GM20431 (cell line): ENCODE results near the gene MRPL54.
"Not testable (repeated sequence)": the region's sequence is repeated elsewhere in the genome, so short reads cannot be mapped to it uniquely, and the experiment has no call there.

Experiments used
- in situ Hi-C: fragments of 300-500 bp; cut with MseI, MboI; formaldehyde crosslinking; loops from one replicate; pipeline ENCODE4 v1.15.0; 2020; ENCODE audit warnings: low sequenced_read_pairs; ENCODE audit not compliant: unreplicated experiment

Gene MRPL54

DNA sequence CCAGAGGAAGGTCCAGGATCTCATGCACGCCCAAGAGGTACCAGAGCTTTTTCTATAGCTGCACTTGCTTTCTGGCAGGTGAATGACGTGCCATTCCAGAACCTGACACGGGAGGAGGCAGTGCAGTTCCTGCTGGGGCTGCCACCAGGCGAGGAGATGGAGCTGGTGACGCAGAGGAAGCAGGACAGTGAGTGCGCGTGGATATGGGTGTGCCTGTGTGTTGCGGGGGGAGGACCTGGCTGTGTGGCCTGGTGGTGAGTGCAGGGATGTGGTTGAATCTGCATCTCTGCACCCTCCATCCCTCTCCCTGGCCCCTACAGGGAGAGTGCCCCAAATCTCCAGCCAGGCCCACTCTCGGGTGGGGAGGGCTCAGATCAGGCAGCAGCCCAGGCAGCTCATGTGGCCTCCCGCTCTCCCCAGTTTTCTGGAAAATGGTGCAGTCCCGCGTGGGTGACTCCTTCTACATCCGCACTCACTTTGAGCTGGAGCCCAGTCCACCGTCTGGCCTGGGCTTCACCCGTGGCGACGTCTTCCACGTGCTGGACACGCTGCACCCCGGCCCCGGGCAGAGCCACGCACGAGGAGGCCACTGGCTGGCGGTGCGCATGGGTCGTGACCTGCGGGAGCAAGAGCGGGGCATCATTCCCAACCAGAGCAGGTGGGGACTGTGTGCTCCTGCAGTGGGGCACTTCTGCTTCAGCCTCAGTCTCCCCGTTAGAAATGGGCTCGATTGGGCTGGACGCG is 23.8 kb upstream of the MRPL54 start:
- in situ Hi-C loops: no loop called here

DNA sequence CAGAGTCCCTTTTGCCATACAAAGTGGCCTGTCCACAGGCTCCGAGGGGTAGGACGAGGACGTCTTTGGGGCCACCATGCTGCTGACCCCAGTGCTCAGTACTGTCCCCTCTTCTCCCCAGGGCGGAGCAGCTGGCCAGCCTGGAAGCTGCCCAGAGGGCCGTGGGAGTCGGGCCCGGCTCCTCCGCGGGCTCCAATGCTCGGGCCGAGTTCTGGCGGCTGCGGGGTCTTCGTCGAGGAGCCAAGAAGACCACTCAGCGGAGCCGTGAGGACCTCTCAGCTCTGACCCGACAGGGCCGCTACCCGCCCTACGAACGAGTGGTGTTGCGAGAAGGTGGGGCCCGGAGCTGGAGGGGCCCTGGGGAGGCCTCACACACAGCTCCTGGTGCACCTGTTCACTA is 22.1 kb upstream of the MRPL54 start:
- in situ Hi-C loops: no loop called here

DNA sequence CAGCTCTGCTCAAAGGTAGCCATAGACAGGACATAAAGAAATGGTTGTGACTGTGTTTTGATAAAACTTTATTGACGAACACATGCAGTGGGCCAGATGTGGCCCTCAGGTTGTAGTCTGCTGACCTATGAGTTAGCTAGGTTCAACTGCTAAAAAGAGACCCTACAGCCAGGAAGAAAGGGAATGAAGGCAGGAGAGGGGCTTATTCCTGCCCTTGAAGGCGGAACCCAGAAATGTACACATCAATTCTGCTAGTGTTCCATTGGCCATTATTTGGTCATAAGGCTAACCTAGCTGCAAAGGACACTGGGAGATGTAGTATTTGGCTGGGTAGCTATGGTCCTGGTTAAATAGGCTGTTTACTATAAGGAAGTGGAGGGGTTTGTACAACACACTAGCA is 19.0 kb upstream of the MRPL54 start:
- in situ Hi-C loops: no loop called here

DNA sequence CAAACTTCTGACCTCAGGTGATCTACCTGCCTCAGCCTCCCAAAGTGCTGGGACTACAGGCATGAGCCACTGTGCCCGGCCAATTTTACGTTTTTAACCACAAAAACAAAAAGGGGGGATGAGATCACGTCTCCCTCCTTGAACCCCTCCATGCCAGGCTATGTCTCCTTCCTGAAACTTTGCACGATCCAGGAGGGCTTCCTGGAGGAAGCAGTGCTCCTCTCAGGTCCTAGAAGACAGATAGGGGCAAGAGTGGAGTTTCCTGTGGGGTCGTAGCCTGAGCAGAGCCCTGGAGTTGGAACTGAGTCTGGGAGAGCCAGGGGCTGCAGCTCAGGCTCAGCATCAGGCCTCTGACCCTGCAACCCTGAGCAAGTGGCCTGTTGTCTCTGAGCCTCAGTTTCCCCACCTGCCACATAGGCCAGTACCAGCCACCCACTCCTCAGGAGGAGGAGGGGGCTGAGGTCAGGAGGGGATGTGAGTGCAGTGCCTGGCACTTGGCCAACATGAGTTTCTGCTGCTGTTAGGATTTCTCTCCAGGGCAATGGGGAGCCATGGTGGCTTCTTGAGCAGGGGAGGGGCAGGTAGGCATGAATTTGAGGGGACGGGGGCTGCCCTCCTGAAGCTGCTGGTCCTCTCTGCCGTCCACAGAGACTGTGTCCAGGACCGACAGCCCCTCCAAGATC is 17.0 kb upstream of the MRPL54 start:
- in situ Hi-C loops: no loop called here

DNA sequence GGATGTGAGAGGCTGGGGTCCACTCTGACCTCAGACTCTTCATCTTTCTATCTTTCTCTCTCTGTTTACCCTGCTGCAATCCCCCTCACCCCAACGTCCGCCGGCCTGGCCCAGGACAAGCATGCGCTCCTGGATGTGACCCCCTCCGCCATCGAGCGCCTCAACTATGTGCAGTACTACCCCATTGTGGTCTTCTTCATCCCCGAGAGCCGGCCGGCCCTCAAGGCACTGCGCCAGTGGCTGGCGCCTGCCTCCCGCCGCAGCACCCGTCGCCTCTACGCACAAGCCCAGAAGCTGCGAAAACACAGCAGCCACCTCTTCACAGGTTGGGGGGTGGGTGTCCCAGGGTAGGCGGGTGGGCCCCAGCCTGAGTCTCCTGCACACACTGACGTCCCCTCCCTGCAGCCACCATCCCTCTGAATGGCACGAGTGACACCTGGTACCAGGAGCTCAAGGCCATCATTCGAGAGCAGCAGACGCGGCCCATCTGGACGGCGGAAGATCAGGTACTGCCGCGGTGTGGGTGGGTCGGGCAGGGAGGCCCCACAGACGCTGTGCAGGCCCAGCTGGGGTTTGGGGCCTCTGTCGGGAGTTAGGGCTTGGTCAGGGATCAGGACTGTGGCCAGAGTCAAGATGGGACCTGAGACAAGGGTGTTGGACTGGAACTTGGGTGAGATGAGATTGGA is 16.0 kb upstream of the MRPL54 start:
- in situ Hi-C loops: no loop called here

DNA sequence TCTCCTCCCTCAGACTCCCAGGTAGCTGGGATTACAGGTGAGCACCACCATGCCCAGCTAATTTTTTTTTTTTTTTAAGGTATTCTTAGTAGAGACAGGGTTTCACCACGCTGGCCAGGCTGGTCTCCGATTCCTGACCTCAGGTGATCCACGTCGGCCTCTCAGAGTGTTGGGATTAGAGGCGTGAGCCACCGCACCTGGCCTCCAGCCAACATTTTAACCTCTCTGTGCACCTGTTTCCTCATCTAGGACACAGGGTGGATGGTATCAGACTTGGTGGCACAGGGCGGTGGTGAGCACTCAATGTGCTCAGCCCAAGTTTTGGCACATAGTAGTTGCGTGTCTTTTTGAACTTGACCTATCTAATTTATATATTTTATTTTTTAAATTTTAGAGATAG is 13.5 kb upstream of the MRPL54 start:
- in situ Hi-C loops: no loop called here

DNA sequence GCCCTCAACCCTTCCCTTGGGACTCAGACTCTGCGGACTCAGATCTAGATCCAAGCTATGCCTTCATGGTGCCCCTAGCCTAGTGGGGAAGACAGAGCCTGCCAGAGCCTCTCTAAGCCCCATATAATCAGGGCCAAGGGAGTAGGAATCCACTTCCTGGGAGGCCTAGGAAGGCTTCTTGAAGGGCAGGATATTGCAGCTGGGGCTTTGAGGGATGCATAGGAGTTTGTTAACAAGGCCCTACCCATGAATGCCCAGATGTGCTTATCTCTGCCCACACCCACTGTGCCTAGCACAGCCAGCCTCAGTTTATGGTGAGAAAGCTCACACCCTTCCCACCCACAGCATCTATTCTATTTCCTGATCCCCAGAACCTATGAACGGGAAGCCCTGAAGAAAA is 12.3 kb upstream of the MRPL54 start:
- in situ Hi-C loops: no loop called here

DNA sequence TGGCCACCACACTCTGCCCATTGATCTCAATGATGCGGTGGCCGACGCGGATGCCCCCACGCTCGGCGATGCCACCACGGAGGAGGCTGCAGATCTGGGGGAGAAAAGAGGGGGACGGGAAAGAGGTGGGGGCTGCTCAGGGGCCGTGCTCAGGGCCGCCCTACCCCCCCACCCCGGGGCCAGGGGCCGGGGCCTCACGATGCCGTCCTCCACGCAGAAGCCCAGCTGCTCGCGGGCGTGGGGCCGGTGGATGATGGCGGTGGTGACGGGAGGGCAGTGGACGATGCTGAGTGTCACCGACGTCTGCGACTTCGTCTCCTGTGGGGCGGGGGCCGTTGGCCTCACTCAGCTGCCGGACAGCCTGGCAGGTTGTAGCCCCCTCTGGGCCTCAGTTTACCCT is 11.2 kb upstream of the MRPL54 start:
- in situ Hi-C loops: no loop called here

DNA sequence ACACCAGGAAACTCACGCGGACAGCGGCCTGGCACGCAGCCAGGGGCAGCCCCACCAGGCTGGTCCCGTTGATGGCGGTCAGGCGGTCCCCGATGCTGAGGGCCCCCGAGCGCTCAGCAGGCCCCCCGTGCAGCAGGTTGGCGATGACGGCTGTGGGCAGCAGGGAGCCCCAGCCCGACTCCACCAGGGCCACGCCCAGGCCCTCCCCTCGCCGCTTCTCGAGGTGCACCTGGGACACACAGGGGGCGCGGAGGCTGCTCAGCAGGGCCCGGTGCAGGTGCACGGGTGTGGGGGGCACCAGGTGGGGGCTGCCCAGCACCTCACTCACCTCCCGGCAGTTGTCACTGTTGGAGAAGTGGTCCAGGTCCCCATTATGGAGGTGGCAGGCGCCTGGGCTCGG is 10.0 kb upstream of the MRPL54 start:
- in situ Hi-C loops: no loop called here

DNA sequence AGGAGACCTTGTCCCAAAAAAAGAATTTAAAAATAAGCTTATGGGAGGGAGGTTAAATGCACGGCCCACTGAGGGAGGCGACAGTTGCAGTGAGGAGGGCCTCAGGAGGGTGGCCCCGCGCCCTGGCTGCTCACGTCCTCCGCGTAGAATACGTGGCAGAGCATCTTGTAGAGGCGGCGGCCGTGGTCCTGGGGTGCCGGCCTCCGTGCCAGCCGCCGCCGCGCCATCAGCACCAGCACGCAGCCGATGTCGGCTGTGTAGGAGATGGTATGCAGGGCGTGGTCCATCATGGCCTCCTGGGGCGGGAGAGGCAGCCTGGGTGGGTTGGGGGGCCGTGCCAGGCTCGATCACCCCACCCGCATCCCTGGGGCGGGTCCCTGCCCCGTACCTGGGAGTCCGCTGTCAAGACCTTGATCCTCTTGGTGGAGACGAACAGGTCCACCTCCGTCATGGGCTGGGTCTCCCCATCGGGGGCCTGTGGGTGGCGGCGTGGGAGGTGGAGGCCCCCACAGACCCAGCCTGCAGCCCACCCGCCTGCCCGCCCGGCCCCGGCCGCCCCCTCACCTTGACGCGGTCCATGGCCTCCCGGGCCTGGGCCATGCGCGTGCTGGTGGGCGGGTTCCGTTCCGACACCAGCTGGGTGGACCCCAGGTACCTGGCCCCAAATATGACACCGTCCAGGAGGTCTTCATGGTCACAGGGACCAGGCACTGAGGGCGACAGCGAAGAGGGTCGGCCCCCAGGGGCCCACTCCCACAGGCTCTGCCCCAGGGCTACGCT is 8.7 kb upstream of the MRPL54 start:
- in situ Hi-C loops: no loop called here

DNA sequence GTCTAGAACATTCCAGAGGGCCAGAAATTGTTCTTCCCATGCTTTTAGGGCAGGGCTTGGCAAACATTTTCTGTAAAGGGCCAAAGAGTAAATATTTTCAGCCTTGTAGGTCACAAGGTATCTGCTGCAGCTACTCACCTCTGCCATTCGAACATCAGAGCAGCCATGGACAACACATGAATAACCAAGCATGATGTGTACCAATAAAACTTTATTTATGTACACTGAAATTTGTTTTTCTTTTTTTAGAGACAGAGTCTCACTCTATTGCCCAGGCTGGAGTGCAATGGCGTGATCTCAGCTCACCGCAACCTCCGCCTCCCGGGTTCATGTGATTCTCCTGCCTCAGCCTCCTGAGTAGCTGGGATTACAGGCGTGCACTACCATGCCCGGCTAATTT is 4.8 kb upstream of the MRPL54 start:
- in situ Hi-C loops: not testable (repeated sequence)

DNA sequence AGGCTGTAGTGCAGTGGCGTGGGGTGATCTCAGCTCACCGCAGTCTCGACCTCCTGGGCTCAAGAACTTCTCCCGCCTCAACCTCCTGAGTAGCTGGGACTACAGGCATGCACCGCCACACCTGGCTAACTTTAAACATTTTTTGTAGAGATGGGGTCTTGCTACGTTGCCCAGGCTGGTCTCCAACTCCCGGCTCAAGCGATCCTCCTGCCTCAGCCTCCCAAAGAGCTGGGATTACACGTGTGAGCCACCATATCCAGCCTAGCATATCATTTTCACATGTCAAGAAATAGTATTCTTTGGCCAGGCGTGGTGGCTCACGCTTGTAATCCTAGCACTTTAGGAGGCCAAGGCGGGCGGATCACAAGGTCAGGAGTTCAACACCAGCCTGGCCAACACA is 4.2 kb upstream of the MRPL54 start:
- in situ Hi-C loops: not testable (repeated sequence)

DNA sequence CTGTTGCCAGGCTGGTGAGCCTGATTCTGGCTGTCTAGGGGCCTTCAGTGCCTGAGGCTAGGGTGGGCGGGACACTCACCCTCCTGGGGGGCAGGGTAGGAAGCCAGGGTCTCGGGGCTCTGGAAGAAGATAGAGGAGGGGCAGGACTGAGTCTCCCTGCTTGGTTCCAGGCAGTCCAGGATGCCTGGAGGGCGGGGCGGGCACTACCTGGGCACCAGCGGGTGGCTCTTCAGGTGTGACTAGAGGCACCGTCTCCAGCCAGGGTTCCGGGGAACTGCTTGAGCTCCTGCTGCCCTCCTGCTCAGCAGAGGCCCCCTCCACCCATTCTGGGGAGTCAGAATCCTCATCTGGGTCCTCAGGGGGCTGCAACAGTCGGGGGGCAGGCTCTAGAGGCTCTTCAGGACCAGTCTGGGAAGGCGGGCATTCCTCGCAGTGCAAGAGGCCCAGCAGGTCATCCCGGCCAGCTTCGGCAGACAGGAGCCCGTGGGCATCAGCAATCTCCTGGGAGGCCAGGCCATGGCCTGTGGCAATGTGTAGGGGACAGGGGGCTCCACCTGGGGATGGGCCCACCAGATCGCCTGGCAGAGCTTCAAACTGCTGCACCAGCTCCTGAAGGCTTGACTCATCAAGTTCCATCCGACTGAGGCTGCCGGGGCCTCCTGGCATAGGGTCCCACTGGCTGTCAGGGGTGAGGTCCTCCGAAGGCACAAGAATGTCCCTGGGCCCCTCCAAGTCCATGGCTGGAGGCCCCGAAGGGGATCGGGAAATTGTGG is 2.8 kb upstream of the MRPL54 start:
- in situ Hi-C loops: no loop called here

DNA sequence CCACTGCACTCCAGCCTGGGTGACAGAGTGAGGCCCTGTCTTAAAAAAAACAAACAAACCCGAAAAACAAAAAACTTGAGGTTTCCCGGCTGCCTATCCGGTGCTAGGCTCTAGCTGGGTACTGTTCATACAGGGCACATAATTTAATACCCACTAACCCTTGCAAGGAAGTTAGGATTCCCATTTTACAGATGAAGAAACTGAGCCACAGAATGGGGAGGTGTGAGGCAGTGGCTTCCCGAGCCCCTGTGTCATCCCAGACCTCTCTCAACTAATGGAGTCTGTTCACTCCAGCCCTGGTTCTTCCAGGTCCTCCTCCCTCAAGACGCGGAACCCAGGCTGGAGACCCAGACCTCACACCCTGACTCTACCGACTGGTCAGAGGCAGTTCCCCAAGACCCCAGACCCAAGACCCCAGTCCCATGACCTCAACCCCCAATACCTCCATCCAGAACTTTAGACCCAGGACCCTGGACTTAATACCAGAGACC is 1.6 kb upstream of the MRPL54 start:
- in situ Hi-C loops: no loop called here

DNA sequence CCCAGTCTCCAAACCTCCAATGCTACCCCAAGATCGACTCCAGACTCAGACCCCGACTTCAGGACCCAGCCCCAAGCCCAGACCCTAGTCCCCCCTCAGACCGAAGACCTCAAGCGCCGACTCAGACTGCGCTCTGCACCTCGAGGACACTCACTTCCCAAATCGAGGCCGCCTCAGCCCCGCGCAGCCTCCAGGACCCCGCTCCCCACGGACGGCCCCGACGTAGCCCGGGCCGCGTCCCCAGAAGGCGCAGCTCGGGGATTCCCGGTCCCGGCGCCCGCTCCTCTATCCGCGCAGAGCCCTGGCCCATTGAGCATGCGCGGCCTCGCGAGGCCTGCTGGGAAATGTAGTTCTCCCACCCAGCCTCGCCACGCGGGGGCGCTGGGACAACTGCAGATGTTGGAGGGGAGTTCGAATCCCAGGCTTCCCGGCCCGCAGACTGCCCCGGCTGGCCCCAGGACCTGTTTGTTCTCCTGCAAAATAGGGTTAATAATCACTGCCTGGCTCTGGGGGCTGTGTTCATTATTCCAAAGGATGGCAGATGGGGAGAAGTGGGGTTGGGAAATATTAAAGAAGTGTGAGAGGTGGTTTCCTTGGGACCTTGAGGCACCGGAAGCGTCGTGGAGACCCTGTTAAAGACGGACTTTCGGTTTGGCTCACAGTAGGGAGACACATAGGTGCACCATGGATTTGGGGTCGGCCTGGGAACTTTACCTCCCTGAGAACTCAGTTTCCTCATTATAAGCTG is 926 bp upstream of the MRPL54 start, which contains the start of gene APBA3:
Gene APBA3 (minus strand): TSS at position 311 of the 748 bp plus-strand sequence. CDS start 1,428 bp downstream, outside the sequence.
- in situ Hi-C loops: no loop called here

DNA sequence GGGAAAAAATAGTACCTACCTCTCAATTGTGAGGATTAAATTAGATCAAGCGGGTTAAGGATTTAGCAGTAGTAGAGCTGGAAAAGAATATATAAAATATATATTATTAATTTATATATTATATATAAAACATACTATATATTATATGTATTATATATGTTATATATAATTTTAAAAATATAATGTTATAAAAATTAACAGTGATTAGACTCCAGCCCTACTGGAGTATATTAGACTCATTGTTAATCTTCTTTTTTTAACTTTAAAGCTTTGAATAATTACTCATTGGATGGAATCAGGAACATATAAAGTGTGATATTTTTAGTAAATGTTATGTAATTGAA is 380 bp upstream of the MRPL54 start:
- in situ Hi-C loops: no loop called here

DNA sequence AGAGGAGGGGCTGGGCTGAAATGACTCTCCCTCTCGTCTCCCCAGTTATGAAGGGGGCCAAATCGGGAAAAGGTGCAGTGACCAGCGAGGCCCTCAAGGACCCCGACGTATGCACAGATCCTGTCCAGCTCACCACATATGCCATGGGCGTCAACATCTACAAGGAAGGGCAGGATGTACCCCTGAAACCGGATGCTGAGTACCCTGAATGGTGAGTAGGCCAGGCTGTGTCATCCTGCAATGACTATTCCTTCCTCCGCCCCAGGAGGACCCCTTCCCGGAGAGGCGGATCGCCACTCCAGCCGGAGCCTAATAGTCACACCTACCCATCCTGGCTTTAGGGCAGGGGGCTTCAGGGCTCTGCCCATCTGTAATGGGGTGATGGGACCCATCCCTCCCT is 2.6 kb downstream of the MRPL54 start:
- in situ Hi-C loops: no loop called here

DNA sequence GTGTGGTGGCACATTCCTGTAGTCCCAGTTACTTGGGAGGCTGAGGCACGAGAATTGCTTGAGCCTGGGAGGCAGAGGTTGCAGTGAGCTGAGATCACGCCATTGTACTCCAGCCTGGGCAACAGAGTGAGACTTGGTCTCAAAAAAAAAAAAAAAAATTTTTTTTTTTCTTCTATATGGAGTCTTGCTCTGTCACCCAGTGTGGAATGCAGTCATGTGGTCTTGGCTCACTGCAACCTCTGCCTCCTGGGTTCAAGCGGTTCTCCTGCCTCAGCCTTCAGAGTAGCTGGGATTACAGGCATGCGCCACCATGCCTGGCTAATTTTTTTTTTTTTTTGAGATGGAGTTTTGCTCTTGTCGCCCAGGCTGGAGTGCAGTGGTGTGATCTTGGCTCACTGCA is 3.3 kb downstream of the MRPL54 start:
- in situ Hi-C loops: not testable (repeated sequence)

DNA sequence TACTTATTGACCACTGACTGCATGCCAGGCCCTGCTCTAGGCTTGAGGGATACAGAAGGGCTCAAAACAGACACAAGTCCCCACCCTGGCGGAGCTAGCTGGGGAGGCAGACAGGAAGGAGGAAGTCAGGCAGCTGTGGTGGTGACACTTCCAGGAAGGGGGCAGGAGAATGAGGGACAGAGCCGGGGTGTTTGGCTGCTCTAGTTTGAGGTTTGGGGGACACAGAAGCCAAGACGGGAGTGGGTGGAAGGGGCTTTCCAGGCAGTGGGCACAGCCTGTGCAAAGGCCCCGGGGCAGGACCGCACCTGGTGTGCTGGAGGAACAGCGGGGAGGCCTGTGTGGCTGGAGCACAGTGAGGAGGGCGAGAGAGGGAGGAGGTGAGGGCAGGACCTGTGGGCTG is 4.0 kb downstream of the MRPL54 start:
- in situ Hi-C loops: no loop called here
